Kidney epithelial cell (primary cell): Measurements from ENCODE around the gene SFMBT1. TPM values are rescaled to one million over a fixed set of nuclear protein-coding genes. Genes with fewer than 3 reads are reported as not detected.

Source experiments
- DNase-seq: peaks from one replicate; pipeline ENCODE4 v3.0.0-alpha.2; 2010; ENCODE audit warnings: low read depth
- H3K27me3 ChIP-seq: 2 replicates; pipeline ENCODE4 v1.6.0; 2011; ENCODE audit warnings: low read length; ENCODE audit not compliant: control insufficient read depth, insufficient read depth
- H3K36me3 ChIP-seq: 2 replicates; pipeline ENCODE4 v1.5.1; 2011; ENCODE audit warnings: low read length; ENCODE audit not compliant: control insufficient read depth, insufficient read depth
- H3K4me3 ChIP-seq: 2 replicates; pipeline ENCODE4 v1.5.1; 2011; ENCODE audit warnings: low read depth, mild to moderate bottlenecking, control low read depth, low read length
- CTCF ChIP-seq: IDR thresholded peaks from 2 replicates; pipeline ENCODE4 v1.5.1; 2011; ENCODE audit warnings: mild to moderate bottlenecking, moderate library complexity, low read length, control low read depth, inconsistent platforms; ENCODE audit not compliant: insufficient read depth, poor library complexity, severe bottlenecking
- total RNA-seq: library from RNA; depleted of rRNA; stranded (reverse); fragments of >200 nt; gene quantifications from 2 replicates; pipeline ENCODE4 v1.2.3, GENCODE V29; 2015

Gene SFMBT1
- total RNA-seq, 1 donor from 2014 or later: 15.6 TPM

GRCh38 chr3:53005854-53006513, 39.9 kb downstream of the SFMBT1 start:
- no peak overlapping the region for H3K4me3 ChIP-seq
- H3K36me3 ChIP-seq: no peaks in the 10 kb centered on the region
- TF ChIP-seq CTCF: no peak
- no peaks in the 10 kb centered on the region for H3K27me3 ChIP-seq
- no peak for DNase-seq

- Histone ChIP-seq H3K4me3 (no peak overlapping the region), H3K36me3 (no peaks in the 10 kb centered on the region), H3K27me3 (no peaks in the 10 kb centered on the region)
- DNase-seq: no peak
- no peak for TF ChIP-seq CTCF
Measured at GRCh38 chr3:53005338-53005737, 40.5 kb downstream of the SFMBT1 start.

- DNase-seq: no peak
- H3K4me3 ChIP-seq: no peak overlapping the region
- no peak for TF ChIP-seq CTCF
- H3K36me3 ChIP-seq: no peaks in the 10 kb centered on the region
- H3K27me3 ChIP-seq: no peaks in the 10 kb centered on the region
Measured at GRCh38 chr3:53003320-53003719, 42.6 kb downstream of the SFMBT1 start.

- Histone ChIP-seq H3K27me3 (no peaks in the 10 kb centered on the region), H3K4me3 (no peak overlapping the region), H3K36me3 (no peaks in the 10 kb centered on the region)
- no peak for DNase-seq
- TF ChIP-seq CTCF: no peak
Measured at GRCh38 chr3:52998771-52999513, 46.9 kb downstream of the SFMBT1 start.

GRCh38 chr3:52990637-52991036, 55.2 kb downstream of the SFMBT1 start:
- no peak for TF ChIP-seq CTCF
- H3K4me3 ChIP-seq: no peak overlapping the region
- no peaks in the 10 kb centered on the region for H3K36me3 ChIP-seq
- H3K27me3 ChIP-seq: no peaks in the 10 kb centered on the region
- no peak for DNase-seq
